Fibroblast of lung (primary cell): ENCODE measurements around the gene CBFA2T3. TPM values are rescaled to one million over a fixed set of nuclear protein-coding genes. Genes with fewer than 3 reads are reported as not detected.

Source experiments
- DNase-seq, 2 donors: peaks; one replicate each; pipeline versions ENCODE4 v3.0.0 to v3.0.0-alpha.2; 2010; ENCODE audit warnings: low read depth in 2 of 2
- H2AFZ ChIP-seq: 2 replicates; pipeline ENCODE4 v1.5.1; 2012; ENCODE audit warnings: low read length, control low read depth, inconsistent platforms
- H3K27ac ChIP-seq: 2 replicates; pipeline ENCODE4 v1.5.1; 2011; ENCODE audit warnings: low read length, control low read depth; ENCODE audit not compliant: insufficient read depth
- H3K27me3 ChIP-seq: 2 replicates; pipeline ENCODE4 v1.5.1; 2011; ENCODE audit warnings: mild to moderate bottlenecking, low read length; ENCODE audit not compliant: control insufficient read depth, insufficient read depth
- H3K36me3 ChIP-seq: 2 replicates; pipeline ENCODE4 v1.5.1; 2011; ENCODE audit warnings: low read length; ENCODE audit not compliant: control insufficient read depth, insufficient read depth
- H3K4me1 ChIP-seq: 2 replicates; pipeline ENCODE4 v1.5.1; 2011; ENCODE audit warnings: low read length; ENCODE audit not compliant: control insufficient read depth, insufficient read depth; ENCODE audit errors: extremely low read depth
- H3K4me2 ChIP-seq: 2 replicates; pipeline ENCODE4 v1.5.1; 2011; ENCODE audit warnings: low read length, control low read depth; ENCODE audit not compliant: insufficient read depth; ENCODE audit errors: extremely low read depth
- H3K4me3 ChIP-seq, 4 experiments: fragments of 200-600 bp in 1 of 4; sonication (generic) in 1 of 4; replicated peaks in 1 of 4; 2 replicates each; pipeline ENCODE4 v1.5.1; 2011 to 2016; ENCODE audit warnings: low read length in 4 of 4, low read depth in 3 of 4, mild to moderate bottlenecking in 3 of 4, control low read depth in 2 of 4, inconsistent platforms in 1 of 4, mixed read lengths in 1 of 4; ENCODE audit not compliant: insufficient read depth in 1 of 4; ENCODE audit errors: control extremely low read depth in 1 of 4
- H3K79me2 ChIP-seq: 2 replicates; pipeline ENCODE4 v1.5.1; 2012; ENCODE audit warnings: mild to moderate bottlenecking, low read length, inconsistent platforms; ENCODE audit not compliant: control insufficient read depth, insufficient read depth
- H3K9ac ChIP-seq: 2 replicates; pipeline ENCODE4 v1.5.1; 2011; ENCODE audit warnings: mild to moderate bottlenecking, low read length, control low read depth; ENCODE audit not compliant: insufficient read depth
- H3K9me3 ChIP-seq: 2 replicates; pipeline ENCODE4 v1.5.1; 2012; ENCODE audit warnings: low read depth, low read length; ENCODE audit not compliant: control insufficient read depth, insufficient read depth
- H4K20me1 ChIP-seq: 2 replicates; pipeline ENCODE4 v1.5.1; 2011; ENCODE audit warnings: low read length; ENCODE audit not compliant: control insufficient read depth, insufficient read depth; ENCODE audit errors: extremely low read depth
- EZH2 ChIP-seq: IDR thresholded peaks from 2 replicates; pipeline ENCODE4 v1.5.1; 2012; ENCODE audit warnings: low read length, control low read depth, mild to moderate bottlenecking; ENCODE audit errors: missing control alignments
- polyA plus RNA-seq, 2 donors: library from polyadenylated mRNA; depleted of rRNA in 1 of 2; stranded (reverse) in 1 of 2; unstranded in 1 of 2; fragments of >200 nt; gene quantifications; 2 replicates each; pipeline ENCODE4 v1.2.1, GENCODE V29; 2011 to 2012; ENCODE audit warnings: missing spikeins in 1 of 2
- total RNA-seq: library from RNA; depleted of rRNA; stranded (reverse); fragments of >200 nt; gene quantifications from 2 replicates; pipeline ENCODE4 v1.2.1, GENCODE V29; 2014
- TF ChIP-seq, protein P1 (sequence below), 2 donors: IDR thresholded peaks in 1 of 2; conservative IDR thresholded peaks in 1 of 2; 1 replicate in 1 of 2; 2 replicates in 1 of 2; pipeline ENCODE4 v1.5.1; 2011 to 2012; ENCODE audit warnings: low read length in 2 of 2, control low read depth in 1 of 2, inconsistent platforms in 1 of 2, low read depth in 1 of 2, mild to moderate bottlenecking in 1 of 2

Gene CBFA2T3
- total and polyA plus RNA-seq, 2 donors (not counting 1 experiment from before 2014, with no cell fraction given) = under 0.01 to 0.05 TPM

DNA sequence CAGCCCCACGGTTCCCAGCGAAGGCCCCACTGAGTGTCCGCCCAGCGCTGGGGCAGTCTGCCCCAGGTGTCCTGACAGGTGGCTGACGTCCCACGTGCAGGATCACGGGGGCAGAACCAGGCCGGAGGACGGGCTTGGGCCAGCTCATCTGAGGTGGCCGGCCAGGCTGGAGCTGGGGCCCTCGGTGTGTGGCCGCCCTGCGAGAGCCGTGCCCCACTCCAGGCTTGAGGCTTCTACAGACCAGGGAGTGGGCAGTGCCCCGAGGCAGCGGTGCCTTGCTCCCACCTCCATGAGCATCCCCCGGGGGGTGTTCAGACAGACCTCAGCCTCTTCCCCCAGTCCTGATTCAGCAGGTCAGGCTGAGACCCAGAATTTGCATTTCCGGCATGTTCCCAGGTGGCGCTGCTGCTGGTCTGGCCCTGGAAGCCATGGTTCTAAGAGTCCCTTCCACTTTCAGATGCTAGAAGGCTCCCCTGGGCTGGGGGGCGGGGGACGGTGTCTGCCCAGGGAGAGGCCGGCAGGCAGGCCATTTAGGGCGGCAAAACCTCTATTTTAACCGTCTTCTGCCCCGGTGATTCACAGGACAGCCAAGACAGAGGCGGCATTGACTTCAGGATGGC, 75.2 kb downstream of the CBFA2T3 start:
- no peak for DNase-seq
- H3K9ac ChIP-seq = no peak overlapping the region
- no peak overlapping the region for H3K4me3 ChIP-seq
- no peak overlapping the region for H3K4me2 ChIP-seq
- no peak overlapping the region for H3K27ac ChIP-seq
- peaks cover 7% of the 10 kb centered on the region for H3K27me3 ChIP-seq
- H3K36me3 ChIP-seq = no peaks in the 10 kb centered on the region
- no peak overlapping the region for H2AFZ ChIP-seq
- no peaks in the 10 kb centered on the region for H3K9me3 ChIP-seq
- H3K4me1 ChIP-seq = no peaks in the 10 kb centered on the region
- H3K79me2 ChIP-seq = no peaks in the 10 kb centered on the region
- no peak for TF ChIP-seq EZH2
- TF ChIP-seq, protein P1, sequence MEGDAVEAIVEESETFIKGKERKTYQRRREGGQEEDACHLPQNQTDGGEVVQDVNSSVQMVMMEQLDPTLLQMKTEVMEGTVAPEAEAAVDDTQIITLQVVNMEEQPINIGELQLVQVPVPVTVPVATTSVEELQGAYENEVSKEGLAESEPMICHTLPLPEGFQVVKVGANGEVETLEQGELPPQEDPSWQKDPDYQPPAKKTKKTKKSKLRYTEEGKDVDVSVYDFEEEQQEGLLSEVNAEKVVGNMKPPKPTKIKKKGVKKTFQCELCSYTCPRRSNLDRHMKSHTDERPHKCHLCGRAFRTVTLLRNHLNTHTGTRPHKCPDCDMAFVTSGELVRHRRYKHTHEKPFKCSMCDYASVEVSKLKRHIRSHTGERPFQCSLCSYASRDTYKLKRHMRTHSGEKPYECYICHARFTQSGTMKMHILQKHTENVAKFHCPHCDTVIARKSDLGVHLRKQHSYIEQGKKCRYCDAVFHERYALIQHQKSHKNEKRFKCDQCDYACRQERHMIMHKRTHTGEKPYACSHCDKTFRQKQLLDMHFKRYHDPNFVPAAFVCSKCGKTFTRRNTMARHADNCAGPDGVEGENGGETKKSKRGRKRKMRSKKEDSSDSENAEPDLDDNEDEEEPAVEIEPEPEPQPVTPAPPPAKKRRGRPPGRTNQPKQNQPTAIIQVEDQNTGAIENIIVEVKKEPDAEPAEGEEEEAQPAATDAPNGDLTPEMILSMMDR (conservative IDR thresholded peaks at IDR 0.05 in 1 of 2, IDR thresholded peaks at IDR 0.05 in 1 of 2; ENCODE audit: low read depth in 1 of 2, low read length in 2 of 2) = no peak
- H4K20me1 ChIP-seq = no peaks in the 10 kb centered on the region

GRCh38 chr16:88900662-88901052, 76.3 kb downstream of the CBFA2T3 start:
- H3K79me2 ChIP-seq = no peaks in the 10 kb centered on the region
- H3K4me3 ChIP-seq = no peak overlapping the region
- H2AFZ ChIP-seq = no peak overlapping the region
- TF ChIP-seq, protein P1 (conservative IDR thresholded peaks at IDR 0.05 in 1 of 2, IDR thresholded peaks at IDR 0.05 in 1 of 2; ENCODE audit: low read depth in 1 of 2, low read length in 2 of 2) = no peak
- TF ChIP-seq EZH2 = no peak
- no peak overlapping the region for H3K27ac ChIP-seq
- no peaks in the 10 kb centered on the region for H3K36me3 ChIP-seq
- peak in 1 of 2 donors; percentile 28 for DNase-seq
- H4K20me1 ChIP-seq = no peaks in the 10 kb centered on the region
- H3K27me3 ChIP-seq = peaks cover 7% of the 10 kb centered on the region
- no peak overlapping the region for H3K9ac ChIP-seq
- H3K4me2 ChIP-seq = no peak overlapping the region
- H3K9me3 ChIP-seq = no peaks in the 10 kb centered on the region
- no peaks in the 10 kb centered on the region for H3K4me1 ChIP-seq

GRCh38 chr16:88899901-88900661, 76.9 kb downstream of the CBFA2T3 start:
- Histone ChIP-seq H3K27ac (no peak overlapping the region), H3K9ac (no peak overlapping the region), H3K4me2 (no peak overlapping the region), H3K4me1 (no peaks in the 10 kb centered on the region), H3K9me3 (no peaks in the 10 kb centered on the region), H2AFZ (no peak overlapping the region), H4K20me1 (no peaks in the 10 kb centered on the region), H3K4me3 (no peak overlapping the region), H3K36me3 (no peaks in the 10 kb centered on the region), H3K27me3 (peaks cover 7% of the 10 kb centered on the region), H3K79me2 (no peaks in the 10 kb centered on the region)
- no peak for DNase-seq
- TF ChIP-seq, protein P1 (conservative IDR thresholded peaks at IDR 0.05 in 1 of 2, IDR thresholded peaks at IDR 0.05 in 1 of 2; ENCODE audit: low read depth in 1 of 2, low read length in 2 of 2) = no peak
- TF ChIP-seq EZH2 = no peak
